PC-9 (cell line): ENCODE data around the gene LY6G5B. TPM values are rescaled to one million over a fixed set of nuclear protein-coding genes. Genes with fewer than 3 reads are reported as not detected.

Experiments used
- BruUV-seq: library from RNA; stranded (reverse); fragments of 400-500 nt; replicated peaks from 2 replicates; lab custom pipeline; 2021; lab: Mats Ljungman, UMichigan
- CTCF ChIA-PET: fragments of 300-600 bp; sonication (Branson Sonifier 250); formaldehyde crosslinking; loops from one replicate; lab custom pipeline; 2022; ENCODE audit warnings: antibody characterized with exemption; lab: Charles Lee
- POLR2A ChIA-PET: fragments of 300-600 bp; sonication (Branson Sonifier 250); formaldehyde crosslinking; loops from one replicate; lab custom pipeline; 2022; ENCODE audit warnings: antibody characterized with exemption; ENCODE audit not compliant: unreplicated experiment; lab: Charles Lee
- DNase-seq, 2 experiments: peaks; one replicate each; pipeline versions ENCODE4 v3.0.0 to v3.0.0-alpha.2; 2015 to 2022; ENCODE audit warnings: mixed read lengths in 1 of 2
- H2AFZ ChIP-seq: fragments of 200-600 bp; sonication (generic); 2 replicates; pipeline ENCODE4 v1.8.1; 2017; ENCODE audit warnings: antibody characterized with exemption
- H3F3A ChIP-seq: fragments of 200-600 bp; sonication (generic); 2 replicates; pipeline ENCODE4 v1.8.1; 2017; ENCODE audit warnings: antibody characterized with exemption, mild to moderate bottlenecking, low read depth; ENCODE audit not compliant: insufficient read depth
- H3K27ac ChIP-seq: fragments of 200-600 bp; sonication (generic); 2 replicates; pipeline ENCODE4 v1.6.1; 2016; ENCODE audit warnings: mixed run types
- H3K27me3 ChIP-seq: fragments of 200-600 bp; sonication (generic); 2 replicates; pipeline ENCODE4 v1.6.1; 2016; ENCODE audit warnings: low read depth, mixed run types; ENCODE audit not compliant: insufficient read depth
- H3K36me3 ChIP-seq: fragments of 200-600 bp; sonication (generic); 2 replicates; pipeline ENCODE4 v1.6.1; 2016; ENCODE audit warnings: low read depth, mixed run types
- H3K4me1 ChIP-seq: fragments of 200-600 bp; sonication (generic); replicated peaks from 2 replicates; pipeline ENCODE4 v1.6.1; 2016; ENCODE audit warnings: mixed run types; ENCODE audit not compliant: insufficient read depth
- H3K4me2 ChIP-seq: fragments of 200-600 bp; sonication (generic); 2 replicates; pipeline ENCODE4 v1.6.1; 2017; ENCODE audit warnings: mixed run types
- H3K4me3 ChIP-seq: fragments of 200-600 bp; sonication (generic); 2 replicates; pipeline ENCODE4 v1.6.1; 2016; ENCODE audit warnings: mixed run types
- H3K79me2 ChIP-seq: fragments of 200-600 bp; sonication (generic); 2 replicates; pipeline ENCODE4 v1.6.1; 2017; ENCODE audit warnings: low read depth, mixed run types
- H3K9me2 ChIP-seq: fragments of 200-600 bp; sonication (generic); 2 replicates; pipeline ENCODE4 v1.8.1; 2017; ENCODE audit warnings: mild to moderate bottlenecking; ENCODE audit not compliant: insufficient read depth
- H3K9me3 ChIP-seq: fragments of 200-600 bp; sonication (generic); 2 replicates; pipeline ENCODE4 v1.8.1; 2016; ENCODE audit warnings: low read depth; ENCODE audit not compliant: insufficient read depth
- H4K20me1 ChIP-seq: fragments of 200-600 bp; sonication (generic); 2 replicates; pipeline ENCODE4 v1.8.1; 2017; ENCODE audit not compliant: insufficient read depth
- CTCF ChIP-seq: fragments of 200-600 bp; sonication (generic); conservative IDR thresholded peaks from 2 replicates; pipeline ENCODE4 v1.6.1; 2017; ENCODE audit warnings: mixed run types, antibody characterized with exemption, mild to moderate bottlenecking, moderate library complexity
- EZH2 ChIP-seq: fragments of 200-600 bp; sonication (generic); IDR thresholded peaks from 2 replicates; pipeline ENCODE4 v1.8.0; 2017; ENCODE audit warnings: antibody characterized with exemption, low read depth
- intact Hi-C: fragments of 100-400 bp; cut with micrococcal nuclease; formaldehyde crosslinking; loops from one replicate; pipeline ENCODE4 v1.10.0; 2022; ENCODE audit not compliant: unreplicated experiment
- microRNA-seq: library from miRNA; unstranded; fragments of <30 nt; microRNA quantifications from one replicate; pipeline ENCODE4 v1.2.0, GENCODE V29; 2021; ENCODE audit warnings: borderline number of aligned reads, borderline replicate concordance
- total RNA-seq: library from RNA; stranded (reverse); gene quantifications from 2 replicates; pipeline ENCODE4 v1.2.3, GENCODE V29; 2021

The LY6G5B gene
- total RNA-seq, 1 experiment from 2014 or later, result 24.0 TPM

GRCh38 chr6:31720196-31720770, 50.5 kb downstream of the LY6G5B start:
- no peaks in the 10 kb centered on the region for H3K36me3 ChIP-seq
- no peak overlapping the region for H3K4me3 ChIP-seq
- H3F3A ChIP-seq, result peaks cover 27% of the 10 kb centered on the region; the same call in 1 of the 2 replicates
- H3K4me1 ChIP-seq, result peaks cover 42% of the 10 kb centered on the region
- H3K4me2 ChIP-seq, result peak overlapping the region; percentile 59
- BruUV-seq, result no TSS peak
- no peaks in the 10 kb centered on the region for H3K79me2 ChIP-seq
- no peaks in the 10 kb centered on the region for H3K9me3 ChIP-seq
- TF ChIP-seq CTCF (no peak), EZH2 (no peak)
- H2AFZ ChIP-seq, result no peak overlapping the region
- H3K27ac ChIP-seq, result peak overlapping the region; percentile 28; the same call in 1 of the 2 replicates
- ChIA-PET CTCF (no interaction called here), POLR2A (interaction anchor here (0.7 kb wide), 2 partner anchors 13 to 17 kb away, joined by 3 read pairs; partner anchors contain the start of gene ABHD16A)
- no peaks in the 10 kb centered on the region for H3K9me2 ChIP-seq
- DNase-seq, result peak; percentile 66 to 69
- intact Hi-C loops, result no loop called here
- H3K27me3 ChIP-seq, result no peaks in the 10 kb centered on the region
- H4K20me1 ChIP-seq, result no peaks in the 10 kb centered on the region

- DNase-seq, result no peak
- Histone ChIP-seq H3K9me3 (no peaks in the 10 kb centered on the region), H3K4me3 (no peak within 1 kb of the TSS), H2AFZ (no peak within 1 kb of the TSS), H3K4me2 (peak within 1 kb of the TSS; percentile 59), H4K20me1 (no peaks in the 10 kb centered on the region), H3K4me1 (peaks cover 42% of the 10 kb centered on the region), H3K79me2 (no peaks in the 10 kb centered on the region), H3K9me2 (no peaks in the 10 kb centered on the region), H3K36me3 (no peaks in the 10 kb centered on the region), H3F3A (peaks cover 32% of the 10 kb centered on the region; the same call in 1 of the 2 replicates), H3K27me3 (no peaks in the 10 kb centered on the region), H3K27ac (0 out of 2 replicates have a peak within 1 kb of the TSS, but pooled peaks have one; percentile 5)
- TF ChIP-seq EZH2, result no peak
- no peak for TF ChIP-seq CTCF
- ChIA-PET CTCF (no interaction called here), POLR2A (no interaction called here)
- intact Hi-C loops, result no loop called here
- BruUV-seq, result no TSS peak
Measured at GRCh38 chr6:31721351-31722020, 51.7 kb downstream of the LY6G5B start, which contains the start of gene LY6G6C. Gene LY6G6C (minus strand): TSS chr6:31721746. CDS start chr6:31721679, 67 bp downstream.

GRCh38 chr6:31722173-31722572, 52.4 kb downstream of the LY6G5B start:
- intact Hi-C loops, result no loop called here
- H3K27ac ChIP-seq, result no peak overlapping the region
- no peaks in the 10 kb centered on the region for H3K79me2 ChIP-seq
- H3K9me3 ChIP-seq, result no peaks in the 10 kb centered on the region
- no peak overlapping the region for H2AFZ ChIP-seq
- H3K4me2 ChIP-seq, result no peak overlapping the region
- ChIA-PET POLR2A (no interaction called here), CTCF (no interaction called here)
- H4K20me1 ChIP-seq, result no peaks in the 10 kb centered on the region
- no peaks in the 10 kb centered on the region for H3K36me3 ChIP-seq
- H3K9me2 ChIP-seq, result no peaks in the 10 kb centered on the region
- no peak for DNase-seq
- TF ChIP-seq CTCF (no peak), EZH2 (no peak)
- H3F3A ChIP-seq, result peaks cover 37% of the 10 kb centered on the region; the same call in 1 of the 2 replicates
- peaks cover 41% of the 10 kb centered on the region for H3K4me1 ChIP-seq
- H3K4me3 ChIP-seq, result no peak overlapping the region
- BruUV-seq, result no TSS peak
- no peaks in the 10 kb centered on the region for H3K27me3 ChIP-seq

Small RNAs within 50 kb of the gene (microRNA-seq; reads per million reads assigned to microRNA genes)
- gene MIR4646, result not detected
- not detected for gene MIR6832

Other genes starting within 250 kb of the LY6G5B start
- 26.7 and 37.8 TPM in 2 replicates for gene MICB, start 171.8 kb upstream of the LY6G5B start, total RNA-seq
- gene MCCD1, start 141.0 kb upstream of the LY6G5B start, total RNA-seq, result not detected in 2 replicates
- gene DDX39B, start 128.0 kb upstream of the LY6G5B start, total RNA-seq, result 383 and 436 TPM in 2 replicates
- gene ATP6V1G2, start 123.4 kb upstream of the LY6G5B start, total RNA-seq, result 0.55 and 1.8 TPM in 2 replicates
- gene NFKBIL1, start 122.4 kb upstream of the LY6G5B start, total RNA-seq, result 26.1 and 38.3 TPM in 2 replicates
- gene LTA, start 97.7 kb upstream of the LY6G5B start, total RNA-seq, result not detected in 2 replicates
- not detected in 2 replicates for gene TNF, start 94.4 kb upstream of the LY6G5B start, total RNA-seq
- gene LTB, start 87.6 kb upstream of the LY6G5B start, total RNA-seq, result 0.63 TPM in 1 of 2 replicates, not detected in the other
- 1.6 TPM in 2 replicates for gene LST1, start 83.7 kb upstream of the LY6G5B start, total RNA-seq
- not detected in 2 replicates for gene NCR3, start 77.0 kb upstream of the LY6G5B start, total RNA-seq
- gene AIF1, start 54.7 kb upstream of the LY6G5B start, total RNA-seq, result not detected in 2 replicates
- gene PRRC2A, start 49.3 kb upstream of the LY6G5B start, total RNA-seq, result 182 and 192 TPM in 2 replicates
- gene BAG6, start 17.3 kb upstream of the LY6G5B start, total RNA-seq, result 336 and 358 TPM in 2 replicates
- 2.7 and 2.9 TPM in 2 replicates for gene APOM, start 14.1 kb upstream of the LY6G5B start, total RNA-seq
- 17.2 and 17.8 TPM in 2 replicates for gene C6orf47, start 9.2 kb upstream of the LY6G5B start, total RNA-seq
- 11.5 and 13.0 TPM in 2 replicates for gene GPANK1, start 5.0 kb upstream of the LY6G5B start, total RNA-seq
- 152 and 173 TPM in 2 replicates for gene CSNK2B, start 3.9 kb upstream of the LY6G5B start, total RNA-seq
- gene LY6G5C, start 11.1 kb downstream of the LY6G5B start, total RNA-seq, result 2.6 and 3.7 TPM in 2 replicates
- gene ABHD16A, start 33.3 kb downstream of the LY6G5B start, total RNA-seq, result 31.3 and 35.2 TPM in 2 replicates
- gene LY6G6F, start 36.9 kb downstream of the LY6G5B start, total RNA-seq, result not detected in 2 replicates
- not detected in 2 replicates for gene LY6G6D, start 45.4 kb downstream of the LY6G5B start, total RNA-seq
- gene LY6G6C, start 51.8 kb downstream of the LY6G5B start, total RNA-seq, result 1.2 and 2.1 TPM in 2 replicates
- gene MPIG6B, start 53.4 kb downstream of the LY6G5B start, total RNA-seq, result 0.43 and 0.59 TPM in 2 replicates
- 58.3 and 99.6 TPM in 2 replicates for gene DDAH2, start 59.3 kb downstream of the LY6G5B start, total RNA-seq
- 546 and 599 TPM in 2 replicates for gene CLIC1, start 66.6 kb downstream of the LY6G5B start, total RNA-seq
- gene MSH5, start 70.0 kb downstream of the LY6G5B start, total RNA-seq, result 50.0 and 68.8 TPM in 2 replicates
- 11.1 and 16.9 TPM in 2 replicates for gene SAPCD1, start 92.7 kb downstream of the LY6G5B start, total RNA-seq
- gene VWA7, start 107.4 kb downstream of the LY6G5B start, total RNA-seq, result 6.0 and 9.6 TPM in 2 replicates
- 99.6 and 124 TPM in 2 replicates for gene VARS1, start 125.8 kb downstream of the LY6G5B start, total RNA-seq
- 67.5 and 74.3 TPM in 2 replicates for gene LSM2, start 137.0 kb downstream of the LY6G5B start, total RNA-seq
- gene HSPA1L, start 145.3 kb downstream of the LY6G5B start, total RNA-seq, result 2.3 and 2.6 TPM in 2 replicates
- 378 and 385 TPM in 2 replicates for gene HSPA1A, start 145.6 kb downstream of the LY6G5B start, total RNA-seq
- 334 and 340 TPM in 2 replicates for gene HSPA1B, start 157.8 kb downstream of the LY6G5B start, total RNA-seq
- gene NEU1, start 192.8 kb downstream of the LY6G5B start, total RNA-seq, result 23.1 and 23.4 TPM in 2 replicates
- 44.4 and 44.9 TPM in 2 replicates for gene SLC44A4, start 209.0 kb downstream of the LY6G5B start, total RNA-seq
- 57.3 and 68.3 TPM in 2 replicates for gene EHMT2, start 227.7 kb downstream of the LY6G5B start, total RNA-seq
- 16.2 and 20.3 TPM in 2 replicates for gene ZBTB12, start 232.1 kb downstream of the LY6G5B start, total RNA-seq